HG03060 (cell line): Measurements from ENCODE around the gene MDFIC.

Source experiments
- ATAC-seq: cut with Tn5 transposase; IDR thresholded peaks from one replicate; pipeline ENCODE4 v1.9.1; 2021; ENCODE audit warnings: low read depth, moderate number of reproducible peaks; ENCODE audit not compliant: unreplicated experiment

The MDFIC gene

GRCh38 chr7:114924038-114924712 is 2.3 kb downstream of the MDFIC start:
- ATAC-seq, result peak; percentile 20

GRCh38 chr7:114925434-114925833 is 3.5 kb downstream of the MDFIC start:
- ATAC-seq, result no peak

- no peak for ATAC-seq
Observed at GRCh38 chr7:114928060-114928459, 6.2 kb downstream of the MDFIC start.

- no peak for ATAC-seq
Observed at GRCh38 chr7:114929570-114929969, 7.7 kb downstream of the MDFIC start.

- ATAC-seq, result no peak
Observed at GRCh38 chr7:114930107-114930661, 8.3 kb downstream of the MDFIC start.

- peak; percentile 29 for ATAC-seq
Observed at GRCh38 chr7:114930829-114931655, 9.1 kb downstream of the MDFIC start.

GRCh38 chr7:114931656-114932011 is 9.7 kb downstream of the MDFIC start:
- peak; percentile 49 for ATAC-seq

GRCh38 chr7:114932991-114933390 is 11.1 kb downstream of the MDFIC start:
- ATAC-seq, result no peak

GRCh38 chr7:114933658-114934057 is 11.8 kb downstream of the MDFIC start:
- ATAC-seq, result no peak

- ATAC-seq, result no peak
Observed at GRCh38 chr7:114934086-114934485, 12.2 kb downstream of the MDFIC start.

- no peak for ATAC-seq
Observed at GRCh38 chr7:114934713-114935112, 12.8 kb downstream of the MDFIC start.

- no peak for ATAC-seq
Observed at GRCh38 chr7:114936471-114936870, 14.6 kb downstream of the MDFIC start.

GRCh38 chr7:114937446-114937845 is 15.6 kb downstream of the MDFIC start:
- no peak for ATAC-seq

GRCh38 chr7:114938785-114939184 is 16.9 kb downstream of the MDFIC start:
- ATAC-seq, result no peak

- no peak for ATAC-seq
Observed at GRCh38 chr7:114939484-114940097, 17.7 kb downstream of the MDFIC start.

GRCh38 chr7:114940220-114940619 is 18.3 kb downstream of the MDFIC start:
- ATAC-seq, result no peak

- no peak for ATAC-seq
Observed at GRCh38 chr7:114941692-114942091, 19.8 kb downstream of the MDFIC start.

- ATAC-seq, result no peak
Observed at GRCh38 chr7:114942446-114943175, 20.7 kb downstream of the MDFIC start.

- ATAC-seq, result no peak
Observed at GRCh38 chr7:114943530-114943929, 21.6 kb downstream of the MDFIC start.

GRCh38 chr7:114943953-114944744 is 22.3 kb downstream of the MDFIC start:
- no peak for ATAC-seq
